ENCODE data around the gene SIGLEC8.
A peak's percentile ranks its signal among the peaks of the same experiment; 100 is the strongest.
"Not testable (repeated sequence)": the region's sequence is repeated elsewhere in the genome, so short reads cannot be mapped to it uniquely, and the experiment has no call there.

Gene SIGLEC8

GRCh38 chr19:51473009-51473707 lies 14.9 kb upstream of the SIGLEC8 start:
- peak; percentile 63 for DNase-seq (ENCODE audit: low read depth)

GRCh38 chr19:51472607-51473006 lies 14.4 kb upstream of the SIGLEC8 start:
- DNase-seq (ENCODE audit: low read depth), result no peak

DNA sequence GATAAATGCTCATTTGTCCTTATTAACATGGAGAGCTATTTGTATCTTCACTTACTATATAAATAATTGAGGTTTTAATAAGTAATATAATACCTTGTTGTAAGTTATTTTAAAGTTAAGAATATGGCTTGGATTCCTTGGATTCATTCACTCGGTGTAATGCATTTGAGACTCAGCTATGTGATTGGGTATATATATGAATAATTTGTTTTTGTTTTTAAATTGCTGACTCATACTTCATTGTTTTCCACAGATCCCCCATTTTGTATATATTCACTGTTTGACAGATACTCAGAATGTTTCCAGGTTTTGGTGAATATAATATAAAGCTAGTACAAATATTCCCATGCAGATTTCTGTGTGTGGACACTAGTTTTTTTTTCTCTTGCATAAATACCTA lies 13.3 kb upstream of the SIGLEC8 start:
- DNase-seq (ENCODE audit: low read depth), result no peak

GRCh38 chr19:51470966-51471365 lies 12.7 kb upstream of the SIGLEC8 start:
- no peak for DNase-seq (ENCODE audit: low read depth)

DNA sequence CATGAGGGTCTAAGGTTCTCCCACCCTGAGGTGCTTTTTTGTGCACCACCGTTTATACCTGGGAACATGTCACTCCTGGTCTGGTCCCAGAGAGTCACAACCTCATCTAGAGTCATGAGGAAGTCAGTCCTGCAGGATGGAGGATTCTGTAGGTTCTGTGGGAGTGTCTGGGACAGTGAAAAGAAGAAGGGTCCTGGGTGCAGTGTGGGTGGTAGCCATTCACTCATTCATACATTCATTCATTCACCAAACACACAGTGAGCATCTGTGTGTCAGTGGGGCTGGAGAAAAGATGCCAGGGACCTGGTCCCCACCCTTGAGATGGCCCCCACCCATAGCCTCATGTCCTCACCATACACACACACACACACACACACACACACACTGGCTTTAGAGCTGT lies 11.4 kb upstream of the SIGLEC8 start:
- no peak for DNase-seq (ENCODE audit: low read depth)

GRCh38 chr19:51469162-51469561 lies 10.9 kb upstream of the SIGLEC8 start:
- DNase-seq (ENCODE audit: low read depth), result no peak

GRCh38 chr19:51468545-51468920 lies 10.3 kb upstream of the SIGLEC8 start:
- no peak for DNase-seq (ENCODE audit: low read depth)

- DNase-seq (ENCODE audit: low read depth), result no peak
Observed at GRCh38 chr19:51467864-51468544, 9.8 kb upstream of the SIGLEC8 start.

GRCh38 chr19:51466723-51467122 lies 8.5 kb upstream of the SIGLEC8 start:
- DNase-seq (ENCODE audit: low read depth), result no peak

DNA sequence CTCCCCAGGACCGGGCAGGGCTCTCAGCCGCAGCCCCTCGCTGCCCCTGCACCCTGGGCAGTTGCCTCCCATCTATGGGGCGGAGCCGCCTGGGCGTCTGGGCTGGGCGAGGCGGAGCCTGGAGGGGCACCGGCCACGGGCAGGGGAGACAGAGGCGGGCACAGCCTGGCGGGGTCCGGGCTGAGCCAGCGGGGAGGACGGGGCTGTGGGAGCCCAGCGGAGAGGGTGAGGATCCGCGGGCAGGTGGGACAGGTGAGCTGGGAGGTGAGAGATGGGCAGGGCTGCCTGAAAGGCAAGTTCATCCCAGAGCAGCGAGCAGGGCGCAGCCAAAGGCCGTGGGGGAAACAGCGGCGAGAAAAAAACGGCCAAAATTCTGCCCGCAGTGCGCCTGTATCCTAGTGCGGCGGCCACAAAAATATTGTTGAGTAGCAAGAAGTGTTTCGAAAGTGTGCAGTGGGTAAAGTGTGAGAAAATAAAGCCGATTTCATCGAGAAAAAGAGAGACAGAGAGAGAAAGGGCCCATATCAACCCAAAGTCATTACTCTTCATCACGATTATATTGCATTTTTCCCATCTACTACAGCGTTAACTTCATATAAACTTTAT lies 5.8 kb upstream of the SIGLEC8 start:
- DNase-seq (ENCODE audit: low read depth), result not testable (repeated sequence)

- DNase-seq (ENCODE audit: low read depth), result no peak
Observed at GRCh38 chr19:51462681-51463080, 4.4 kb upstream of the SIGLEC8 start.

DNA sequence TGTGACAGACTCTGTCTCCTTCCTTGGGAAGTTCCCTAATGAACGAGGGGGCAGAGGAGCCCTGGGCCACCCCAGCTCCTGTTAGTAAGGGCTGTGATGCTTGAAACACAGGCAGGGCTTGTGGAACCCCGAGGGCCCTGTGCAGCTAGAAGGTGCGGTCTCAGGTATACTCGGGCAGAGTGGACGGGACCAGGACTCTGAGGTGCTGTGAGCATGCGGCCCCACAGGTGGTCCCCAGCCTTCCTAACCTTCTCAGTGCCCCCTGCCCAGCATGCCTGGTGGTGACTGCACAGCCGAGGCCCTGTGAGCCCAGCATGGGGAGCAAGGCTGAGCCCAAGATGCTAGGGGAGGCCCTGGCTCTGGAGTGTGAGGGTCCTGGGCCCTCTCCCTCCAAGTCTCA lies 4.0 kb upstream of the SIGLEC8 start:
- DNase-seq (ENCODE audit: low read depth), result no peak

GRCh38 chr19:51461723-51462161 lies 3.5 kb upstream of the SIGLEC8 start:
- no peak for DNase-seq (ENCODE audit: low read depth)

GRCh38 chr19:51460164-51460992 lies 2.1 kb upstream of the SIGLEC8 start:
- no peak for DNase-seq (ENCODE audit: low read depth)

DNA sequence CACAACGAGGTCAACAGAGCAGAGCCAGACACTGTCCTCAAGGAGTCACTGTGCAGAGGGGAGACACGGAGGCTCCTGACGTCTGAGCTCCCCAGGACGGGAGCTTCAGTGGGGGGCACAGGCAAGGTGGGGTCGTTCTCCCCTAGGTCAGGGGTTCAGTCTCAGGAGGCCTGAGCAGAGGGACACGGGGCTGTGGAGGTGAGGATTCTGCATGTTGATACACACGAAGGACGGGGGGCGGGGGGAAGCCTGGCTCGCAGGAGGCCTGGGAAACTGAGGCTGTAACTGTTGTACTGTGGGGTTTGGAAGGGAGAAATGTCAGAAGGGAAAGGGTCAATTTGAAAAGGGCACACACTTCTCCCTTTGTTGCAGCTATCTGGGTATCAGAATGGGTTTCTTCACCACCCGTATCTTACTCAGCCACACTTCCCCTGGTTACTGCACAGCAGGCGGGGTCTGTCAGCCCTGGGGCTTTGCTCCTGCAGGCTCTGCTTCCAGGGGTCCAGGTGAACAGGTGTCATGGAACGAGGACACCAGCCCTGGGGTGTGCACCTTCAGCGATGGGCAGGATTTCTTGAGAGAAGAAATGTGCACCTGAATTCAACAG lies 748 bp upstream of the SIGLEC8 start:
- DNase-seq (ENCODE audit: low read depth), result no peak

DNA sequence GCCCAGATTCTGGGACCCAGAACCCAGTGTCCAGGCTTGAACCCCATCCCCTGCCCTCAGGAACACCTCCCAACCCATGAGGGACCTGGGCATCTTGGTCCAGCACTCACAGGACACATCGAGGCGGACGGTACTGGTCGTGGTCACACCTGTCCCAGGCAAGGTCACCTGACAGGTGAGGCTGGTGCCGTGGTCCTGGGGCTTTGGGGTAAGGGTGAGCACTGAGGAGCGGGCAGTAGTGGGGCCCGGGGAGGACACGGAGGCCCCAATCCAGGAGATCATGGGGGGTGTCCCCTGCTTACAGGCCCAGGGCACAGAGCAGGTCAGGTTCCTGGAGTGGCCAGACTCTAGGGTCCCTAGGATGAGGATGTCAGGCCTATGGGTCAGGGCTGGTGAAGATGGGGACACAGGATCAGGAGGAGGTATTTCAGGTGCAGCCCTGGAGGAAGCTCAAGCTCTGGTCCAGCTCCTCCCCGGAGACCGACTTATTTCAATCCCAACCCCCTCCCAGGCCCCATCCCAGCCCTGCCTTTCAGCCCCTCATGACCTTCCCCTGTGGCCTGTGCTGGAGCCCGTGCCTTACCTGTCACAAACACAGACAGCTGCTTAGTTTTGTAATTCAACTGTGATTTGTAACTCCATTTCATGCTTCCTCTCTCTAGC lies 772 bp downstream of the SIGLEC8 start:
- no peak for DNase-seq (ENCODE audit: low read depth)

DNA sequence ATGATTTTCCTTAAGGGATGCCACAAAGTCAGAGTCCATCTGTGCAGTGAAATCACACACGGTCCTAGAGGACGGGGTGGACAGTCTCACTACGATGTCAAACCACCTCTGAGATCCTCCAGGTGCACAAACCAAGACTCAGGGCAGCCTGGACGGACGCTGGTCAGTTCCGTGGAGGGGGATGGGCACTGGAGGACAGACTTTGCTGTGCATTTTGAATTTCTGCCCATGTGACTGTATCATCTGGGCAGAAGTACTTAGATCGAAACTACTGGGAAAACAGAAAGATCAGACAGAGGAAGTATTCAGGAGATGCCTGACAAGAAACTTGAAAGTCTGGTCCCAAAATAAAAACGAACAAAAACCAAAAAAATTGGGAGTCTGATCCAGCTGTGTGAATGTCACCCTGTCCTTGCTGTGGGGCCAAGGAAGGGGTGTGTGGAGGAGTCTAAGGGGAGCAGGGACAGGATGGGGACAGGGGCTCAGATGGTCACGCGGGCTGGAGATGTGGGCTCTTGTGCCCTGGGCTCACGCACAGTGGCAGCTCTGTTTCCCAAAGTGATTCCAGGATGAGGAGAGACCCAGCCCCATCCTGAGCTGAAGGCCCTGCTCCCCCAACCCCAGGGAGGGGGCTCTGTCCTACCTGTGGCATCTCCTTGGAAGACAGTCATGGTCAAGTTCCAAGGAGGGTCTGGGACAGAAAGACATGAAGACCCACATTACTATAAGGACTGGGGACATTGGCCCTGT lies 1.5 kb downstream of the SIGLEC8 start:
- no peak for DNase-seq (ENCODE audit: low read depth)

GRCh38 chr19:51450730-51451307 lies 7.4 kb downstream of the SIGLEC8 start:
- DNase-seq (ENCODE audit: low read depth), result no peak

GRCh38 chr19:51448411-51449016 lies 9.7 kb downstream of the SIGLEC8 start:
- DNase-seq (ENCODE audit: low read depth), result no peak

DNA sequence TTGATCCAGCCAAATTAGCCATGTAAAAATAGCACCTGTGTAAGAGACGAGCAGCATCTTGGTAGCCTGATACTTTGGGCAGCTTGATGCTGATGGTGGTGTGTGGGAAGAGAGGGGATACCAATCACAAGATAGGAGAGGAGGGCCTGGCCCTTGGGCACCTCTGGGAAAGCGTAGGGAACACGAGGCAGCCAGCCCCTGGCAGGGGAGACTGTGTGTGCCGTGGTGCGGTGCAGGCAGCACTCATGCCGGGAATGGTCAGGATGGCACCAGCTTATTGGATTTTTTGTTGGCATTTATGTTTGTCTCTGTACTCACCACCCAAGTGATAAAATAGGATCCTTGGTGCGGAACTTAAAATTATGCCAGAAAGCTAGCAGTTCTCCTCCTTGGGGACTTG lies 10.2 kb downstream of the SIGLEC8 start:
- no peak for DNase-seq (ENCODE audit: low read depth)

Measured in EH (cell line).